ENCODE data around the gene HSD17B2.

GRCh38 chr16:82016263-82016662 is 18.8 kb upstream of the HSD17B2 start:
- TF ChIP-seq ZNF565 (CRISPR knock-in tag; conservative IDR thresholded peaks at IDR 0.05; ENCODE audit: low read depth): no peak
- TF ChIP-seq ZNF70 (CRISPR knock-in tag; IDR thresholded peaks at IDR 0.05): no peak
